ENCODE measurements around the gene ABCA6. TPM values are rescaled to one million over a fixed set of nuclear protein-coding genes. Genes with fewer than 3 reads are reported as not detected.
A peak's percentile ranks its signal among the peaks of the same experiment; 100 is the strongest.

Gene ABCA6
- total and polyA plus RNA-seq, 2 of the 13 experiments (the other 11 are each of a cell fraction or from before 2014, with no cell fraction given), result 0.05 to 0.11 TPM

DNA sequence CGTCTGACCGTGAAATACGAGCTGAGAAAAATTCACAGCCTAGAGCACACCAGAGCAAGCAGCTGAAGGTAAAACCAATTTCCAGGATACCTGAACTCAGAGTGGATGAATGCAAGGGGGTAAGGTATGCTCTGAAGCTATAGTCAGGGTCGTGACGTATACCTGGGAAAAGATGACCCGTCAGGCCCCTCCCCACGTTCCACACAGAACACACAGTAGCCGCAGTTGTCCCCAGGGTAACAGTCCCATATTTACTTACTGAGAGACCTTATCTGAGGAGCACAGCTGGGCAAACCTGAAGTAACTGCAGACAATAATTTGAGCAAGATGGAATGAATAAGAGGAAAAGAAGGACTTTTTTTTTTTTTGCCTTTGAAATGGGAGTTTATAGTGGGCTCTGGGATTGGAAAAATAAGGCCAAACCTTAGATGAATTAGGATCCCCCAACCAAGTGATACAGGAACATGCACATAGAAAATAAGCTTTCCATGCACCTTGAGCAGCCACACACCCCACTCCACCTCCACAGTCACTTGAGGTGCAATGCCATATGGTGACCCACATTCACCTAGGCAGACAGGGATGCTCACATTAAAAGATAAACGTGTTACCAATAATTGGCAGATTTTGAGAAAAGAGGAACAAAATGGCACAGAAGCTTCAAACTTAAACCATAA is 38.0 kb downstream of the ABCA6 start:
- no peak overlapping the region for H2AFZ ChIP-seq (ENCODE audit: low read length)
- H3K36me3 ChIP-seq (replicated peaks in 1 of 2; ENCODE audit: control insufficient read depth in 1 of 2, insufficient read depth in 2 of 2, low read length in 2 of 2), result no peaks in the 10 kb centered on the region
- intact Hi-C loops (cut with micrococcal nuclease; ENCODE audit: unreplicated experiment), result no loop called here
- ChIA-PET CTCF (ENCODE audit: low intra/inter-chr PET ratio, low total read pairs) (no interaction called here), POLR2A (no interaction called here)
- BruUV-seq (replicated peaks), result no TSS peak
- H3K4me3 ChIP-seq (replicated peaks in 1 of 3; ENCODE audit: insufficient read depth in 1 of 3, low read depth in 2 of 3, low read length in 3 of 3), result no peak overlapping the region
- FAIRE-seq (no peak), DNase-seq (ENCODE audit: low spot score) (peak; percentile 47), ATAC-seq (peak; percentile 70)
- H3K79me2 ChIP-seq (ENCODE audit: insufficient read depth, low read length), result no peaks in the 10 kb centered on the region
- H3K4me2 ChIP-seq (ENCODE audit: low read depth, low read length), result peak overlapping the region; percentile 42
- peaks cover 10% of the 10 kb centered on the region for H3K4me1 ChIP-seq (ENCODE audit: insufficient read depth, low read length)
- in situ Hi-C loops (cut with HindIII; ENCODE audit: extremely low pct_ligation_motif_present, low pct_unique_long_range_greater_than_20kb), result no loop called here
- no peak overlapping the region for H3K27ac ChIP-seq (ENCODE audit: extremely low read length, insufficient read depth, low read length)
- no peaks in the 10 kb centered on the region for H3K27me3 ChIP-seq (ENCODE audit: control insufficient read depth in 1 of 2, insufficient read depth in 2 of 2, low read length in 2 of 2)
- H4K20me1 ChIP-seq (ENCODE audit: insufficient read depth, low read length), result no peaks in the 10 kb centered on the region
- H3K9ac ChIP-seq (ENCODE audit: insufficient read depth, low read depth, low read length), result no peak overlapping the region
- no peaks in the 10 kb centered on the region for H3K9me3 ChIP-seq (ENCODE audit: low read length)
- WGBS (ENCODE audit: low lambda C conversion rate), result 17% methylated on average over 9 of the region's 9 CpGs
- TF ChIP-seq ZNF317 (CRISPR knock-in tag; IDR thresholded peaks at IDR 0.05), result peak; percentile 93
- TF ChIP-seq ZNF549 (CRISPR knock-in tag; IDR thresholded peaks at IDR 0.05), result no peak
- 0 out of 2 replicates have a peak, but pooled peaks have one; percentile 13 for TF ChIP-seq SALL1 (CRISPR knock-in tag; IDR thresholded peaks at IDR 0.05)
- TF ChIP-seq, protein P1, sequence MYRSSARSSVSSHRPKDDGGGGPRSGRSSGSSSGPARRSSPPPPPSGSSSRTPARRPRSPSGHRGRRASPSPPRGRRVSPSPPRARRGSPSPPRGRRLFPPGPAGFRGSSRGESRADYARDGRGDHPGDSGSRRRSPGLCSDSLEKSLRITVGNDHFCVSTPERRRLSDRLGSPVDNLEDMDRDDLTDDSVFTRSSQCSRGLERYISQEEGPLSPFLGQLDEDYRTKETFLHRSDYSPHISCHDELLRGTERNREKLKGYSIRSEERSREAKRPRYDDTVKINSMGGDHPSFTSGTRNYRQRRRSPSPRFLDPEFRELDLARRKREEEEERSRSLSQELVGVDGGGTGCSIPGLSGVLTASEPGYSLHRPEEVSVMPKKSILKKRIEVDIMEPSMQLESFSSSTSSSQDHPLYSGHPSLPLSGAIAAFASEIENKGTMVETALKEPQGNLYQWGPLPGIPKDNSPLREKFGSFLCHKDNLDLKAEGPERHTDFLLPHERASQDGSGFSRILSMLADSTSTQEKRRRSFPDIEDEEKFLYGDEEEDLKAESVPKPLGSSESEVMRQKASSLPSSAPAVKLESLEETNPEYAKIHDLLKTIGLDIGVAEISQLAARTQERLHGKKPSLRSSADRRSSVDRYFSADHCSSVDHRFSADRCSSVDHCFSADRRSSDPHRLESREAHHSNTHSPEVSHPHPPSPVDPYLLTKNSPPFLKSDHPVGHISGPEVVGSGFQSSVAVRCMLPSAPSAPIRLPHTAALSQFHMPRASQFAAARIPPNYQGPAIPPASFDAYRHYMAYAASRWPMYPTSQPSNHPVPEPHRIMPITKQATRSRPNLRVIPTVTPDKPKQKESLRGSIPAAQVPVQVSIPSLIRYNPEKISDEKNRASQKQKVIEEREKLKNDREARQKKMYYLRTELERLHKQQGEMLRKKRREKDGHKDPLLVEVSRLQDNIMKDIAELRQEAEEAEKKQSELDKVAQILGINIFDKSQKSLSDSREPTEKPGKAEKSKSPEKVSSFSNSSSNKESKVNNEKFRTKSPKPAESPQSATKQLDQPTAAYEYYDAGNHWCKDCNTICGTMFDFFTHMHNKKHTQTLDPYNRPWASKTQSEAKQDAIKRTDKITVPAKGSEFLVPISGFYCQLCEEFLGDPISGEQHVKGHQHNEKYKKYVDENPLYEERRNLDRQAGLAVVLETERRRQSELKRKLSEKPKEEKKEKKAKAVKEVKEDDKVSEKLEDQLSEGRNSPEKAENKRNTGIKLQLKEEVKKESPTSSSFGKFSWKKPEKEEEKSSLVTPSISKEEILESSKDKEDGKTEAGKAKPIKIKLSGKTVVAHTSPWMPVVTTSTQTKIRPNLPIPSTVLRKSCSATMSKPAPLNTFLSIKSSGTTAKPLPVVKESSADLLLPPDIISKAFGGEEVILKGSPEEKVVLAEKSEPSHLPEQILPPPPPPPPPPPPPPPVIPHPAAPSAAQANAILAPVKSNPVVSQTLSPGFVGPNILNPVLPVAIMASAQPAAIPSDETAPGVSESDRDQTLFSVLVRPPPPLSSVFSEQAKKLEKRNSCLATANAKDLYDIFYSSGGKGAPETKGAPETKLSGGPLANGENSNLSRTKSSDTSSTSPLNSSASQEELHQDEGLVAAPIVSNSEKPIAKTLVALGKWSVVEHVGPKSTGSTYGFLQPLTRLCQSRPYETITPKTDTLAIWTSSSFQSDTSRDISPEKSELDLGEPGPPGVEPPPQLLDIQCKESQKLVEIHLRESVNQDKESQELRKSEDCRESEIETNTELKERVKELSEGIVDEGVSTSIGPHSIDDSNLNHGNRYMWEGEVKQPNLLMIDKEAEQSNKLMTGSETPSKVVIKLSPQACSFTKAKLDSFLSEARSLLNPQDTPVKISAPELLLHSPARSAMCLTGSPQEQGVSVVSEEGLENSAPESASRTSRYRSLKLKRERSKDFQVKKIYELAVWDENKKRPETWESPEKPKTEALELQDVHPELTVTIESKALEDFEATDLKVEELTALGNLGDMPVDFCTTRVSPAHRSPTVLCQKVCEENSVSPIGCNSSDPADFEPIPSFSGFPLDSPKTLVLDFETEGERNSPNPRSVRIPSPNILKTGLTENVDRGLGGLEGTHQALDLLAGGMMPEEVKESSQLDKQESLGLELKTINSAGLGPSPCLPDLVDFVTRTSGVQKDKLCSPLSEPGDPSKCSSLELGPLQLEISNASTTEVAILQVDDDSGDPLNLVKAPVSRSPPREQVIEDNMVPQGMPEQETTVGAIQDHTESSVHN (CRISPR knock-in tag; IDR thresholded peaks at IDR 0.05), result no peak
- TF ChIP-seq FOXA1 (IDR thresholded peaks at IDR 0.05), result no peak
- peak; percentile 70 for TF ChIP-seq FOXA1 (CRISPR knock-in tag; IDR thresholded peaks at IDR 0.05)
- TF ChIP-seq ZNF550 (CRISPR knock-in tag; IDR thresholded peaks at IDR 0.05; ENCODE audit: borderline replicate concordance), result no peak
- TF ChIP-seq ZMYM4 (CRISPR knock-in tag; IDR thresholded peaks at IDR 0.05), result peak; percentile 43; the same call in 1 of the 2 replicates
- no peak for TF ChIP-seq ZNF839 (CRISPR knock-in tag; IDR thresholded peaks at IDR 0.05; ENCODE audit: borderline replicate concordance)
- no peak for TF ChIP-seq POLR2AphosphoS5 (IDR thresholded peaks at IDR 0.05; ENCODE audit: low read depth, low read length)
- TF ChIP-seq, protein P2, sequence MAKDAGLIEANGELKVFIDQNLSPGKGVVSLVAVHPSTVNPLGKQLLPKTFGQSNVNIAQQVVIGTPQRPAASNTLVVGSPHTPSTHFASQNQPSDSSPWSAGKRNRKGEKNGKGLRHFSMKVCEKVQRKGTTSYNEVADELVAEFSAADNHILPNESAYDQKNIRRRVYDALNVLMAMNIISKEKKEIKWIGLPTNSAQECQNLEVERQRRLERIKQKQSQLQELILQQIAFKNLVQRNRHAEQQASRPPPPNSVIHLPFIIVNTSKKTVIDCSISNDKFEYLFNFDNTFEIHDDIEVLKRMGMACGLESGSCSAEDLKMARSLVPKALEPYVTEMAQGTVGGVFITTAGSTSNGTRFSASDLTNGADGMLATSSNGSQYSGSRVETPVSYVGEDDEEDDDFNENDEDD (CRISPR knock-in tag; IDR thresholded peaks at IDR 0.05; ENCODE audit: borderline replicate concordance), result no peak
- peak; percentile 73 for TF ChIP-seq CREB1 (IDR thresholded peaks at IDR 0.05)
- TF ChIP-seq CREB1 (CRISPR knock-in tag; IDR thresholded peaks at IDR 0.05), result no peak
- TF ChIP-seq MED1 (CRISPR knock-in tag; IDR thresholded peaks at IDR 0.05), result no peak
- TF ChIP-seq, protein P3, sequence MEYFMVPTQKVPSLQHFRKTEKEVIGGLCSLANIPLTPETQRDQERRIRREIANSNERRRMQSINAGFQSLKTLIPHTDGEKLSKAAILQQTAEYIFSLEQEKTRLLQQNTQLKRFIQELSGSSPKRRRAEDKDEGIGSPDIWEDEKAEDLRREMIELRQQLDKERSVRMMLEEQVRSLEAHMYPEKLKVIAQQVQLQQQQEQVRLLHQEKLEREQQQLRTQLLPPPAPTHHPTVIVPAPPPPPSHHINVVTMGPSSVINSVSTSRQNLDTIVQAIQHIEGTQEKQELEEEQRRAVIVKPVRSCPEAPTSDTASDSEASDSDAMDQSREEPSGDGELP (IDR thresholded peaks at IDR 0.05; ENCODE audit: borderline replicate concordance, low read depth), result peak; percentile 82
- TF ChIP-seq KDM2A (CRISPR knock-in tag; IDR thresholded peaks at IDR 0.05; ENCODE audit: borderline replicate concordance, low read depth), result no peak
- no peak for TF ChIP-seq EED (CRISPR knock-in tag; IDR thresholded peaks at IDR 0.05)

Data from HepG2 (cell line).